ENCODE measurements around the gene PTPRM.

Gene PTPRM

DNA sequence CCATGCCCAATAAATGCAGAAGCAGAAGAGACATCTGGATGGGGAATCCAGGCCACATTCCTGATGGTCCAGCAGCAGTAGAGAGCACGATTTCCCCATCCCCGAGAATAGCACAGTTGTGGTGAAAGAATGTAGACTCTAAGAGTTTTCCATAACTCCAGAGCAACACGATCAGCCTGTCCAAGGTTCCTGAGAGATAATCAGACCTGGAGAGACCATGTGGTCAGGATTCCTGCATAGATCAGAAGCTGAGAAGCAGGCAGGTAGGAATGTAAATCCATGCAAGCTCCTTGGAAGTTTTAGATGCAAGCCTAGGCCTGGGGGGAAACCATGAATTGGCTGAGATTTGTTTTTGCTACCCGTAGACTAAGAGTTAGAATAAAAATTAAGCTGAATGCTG lies 34.2 kb upstream of the PTPRM start:
- TF ChIP-seq TCF4 (CRISPR knock-in tag; IDR thresholded peaks at IDR 0.05; ENCODE audit: borderline replicate concordance) (no peak), BACH2 (CRISPR knock-in tag; IDR thresholded peaks at IDR 0.05; ENCODE audit: borderline replicate concordance) (no peak), GLIS3 (CRISPR knock-in tag; IDR thresholded peaks at IDR 0.05) (no peak), CSDC2 (CRISPR knock-in tag; IDR thresholded peaks at IDR 0.05) (no peak), SNAI2 (CRISPR knock-in tag; IDR thresholded peaks at IDR 0.05) (no peak), RARB (CRISPR knock-in tag; IDR thresholded peaks at IDR 0.05) (no peak), ZNF8 (CRISPR knock-in tag; IDR thresholded peaks at IDR 0.05) (no peak), PPARA (CRISPR knock-in tag; IDR thresholded peaks at IDR 0.05; ENCODE audit: borderline replicate concordance) (no peak), ZFP30 (CRISPR knock-in tag; IDR thresholded peaks at IDR 0.05) (no peak)
- TF ChIP-seq, protein P1, sequence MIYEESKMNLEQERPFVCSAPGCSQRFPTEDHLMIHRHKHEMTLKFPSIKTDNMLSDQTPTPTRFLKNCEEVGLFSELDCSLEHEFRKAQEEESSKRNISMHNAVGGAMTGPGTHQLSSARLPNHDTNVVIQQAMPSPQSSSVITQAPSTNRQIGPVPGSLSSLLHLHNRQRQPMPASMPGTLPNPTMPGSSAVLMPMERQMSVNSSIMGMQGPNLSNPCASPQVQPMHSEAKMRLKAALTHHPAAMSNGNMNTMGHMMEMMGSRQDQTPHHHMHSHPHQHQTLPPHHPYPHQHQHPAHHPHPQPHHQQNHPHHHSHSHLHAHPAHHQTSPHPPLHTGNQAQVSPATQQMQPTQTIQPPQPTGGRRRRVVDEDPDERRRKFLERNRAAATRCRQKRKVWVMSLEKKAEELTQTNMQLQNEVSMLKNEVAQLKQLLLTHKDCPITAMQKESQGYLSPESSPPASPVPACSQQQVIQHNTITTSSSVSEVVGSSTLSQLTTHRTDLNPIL (CRISPR knock-in tag; IDR thresholded peaks at IDR 0.05; ENCODE audit: low read depth) = no peak
- TF ChIP-seq, protein P2, sequence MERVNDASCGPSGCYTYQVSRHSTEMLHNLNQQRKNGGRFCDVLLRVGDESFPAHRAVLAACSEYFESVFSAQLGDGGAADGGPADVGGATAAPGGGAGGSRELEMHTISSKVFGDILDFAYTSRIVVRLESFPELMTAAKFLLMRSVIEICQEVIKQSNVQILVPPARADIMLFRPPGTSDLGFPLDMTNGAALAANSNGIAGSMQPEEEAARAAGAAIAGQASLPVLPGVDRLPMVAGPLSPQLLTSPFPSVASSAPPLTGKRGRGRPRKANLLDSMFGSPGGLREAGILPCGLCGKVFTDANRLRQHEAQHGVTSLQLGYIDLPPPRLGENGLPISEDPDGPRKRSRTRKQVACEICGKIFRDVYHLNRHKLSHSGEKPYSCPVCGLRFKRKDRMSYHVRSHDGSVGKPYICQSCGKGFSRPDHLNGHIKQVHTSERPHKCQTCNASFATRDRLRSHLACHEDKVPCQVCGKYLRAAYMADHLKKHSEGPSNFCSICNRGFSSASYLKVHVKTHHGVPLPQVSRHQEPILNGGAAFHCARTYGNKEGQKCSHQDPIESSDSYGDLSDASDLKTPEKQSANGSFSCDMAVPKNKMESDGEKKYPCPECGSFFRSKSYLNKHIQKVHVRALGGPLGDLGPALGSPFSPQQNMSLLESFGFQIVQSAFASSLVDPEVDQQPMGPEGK (CRISPR knock-in tag; IDR thresholded peaks at IDR 0.05; ENCODE audit: borderline replicate concordance) = no peak
- TF ChIP-seq, protein P3, sequence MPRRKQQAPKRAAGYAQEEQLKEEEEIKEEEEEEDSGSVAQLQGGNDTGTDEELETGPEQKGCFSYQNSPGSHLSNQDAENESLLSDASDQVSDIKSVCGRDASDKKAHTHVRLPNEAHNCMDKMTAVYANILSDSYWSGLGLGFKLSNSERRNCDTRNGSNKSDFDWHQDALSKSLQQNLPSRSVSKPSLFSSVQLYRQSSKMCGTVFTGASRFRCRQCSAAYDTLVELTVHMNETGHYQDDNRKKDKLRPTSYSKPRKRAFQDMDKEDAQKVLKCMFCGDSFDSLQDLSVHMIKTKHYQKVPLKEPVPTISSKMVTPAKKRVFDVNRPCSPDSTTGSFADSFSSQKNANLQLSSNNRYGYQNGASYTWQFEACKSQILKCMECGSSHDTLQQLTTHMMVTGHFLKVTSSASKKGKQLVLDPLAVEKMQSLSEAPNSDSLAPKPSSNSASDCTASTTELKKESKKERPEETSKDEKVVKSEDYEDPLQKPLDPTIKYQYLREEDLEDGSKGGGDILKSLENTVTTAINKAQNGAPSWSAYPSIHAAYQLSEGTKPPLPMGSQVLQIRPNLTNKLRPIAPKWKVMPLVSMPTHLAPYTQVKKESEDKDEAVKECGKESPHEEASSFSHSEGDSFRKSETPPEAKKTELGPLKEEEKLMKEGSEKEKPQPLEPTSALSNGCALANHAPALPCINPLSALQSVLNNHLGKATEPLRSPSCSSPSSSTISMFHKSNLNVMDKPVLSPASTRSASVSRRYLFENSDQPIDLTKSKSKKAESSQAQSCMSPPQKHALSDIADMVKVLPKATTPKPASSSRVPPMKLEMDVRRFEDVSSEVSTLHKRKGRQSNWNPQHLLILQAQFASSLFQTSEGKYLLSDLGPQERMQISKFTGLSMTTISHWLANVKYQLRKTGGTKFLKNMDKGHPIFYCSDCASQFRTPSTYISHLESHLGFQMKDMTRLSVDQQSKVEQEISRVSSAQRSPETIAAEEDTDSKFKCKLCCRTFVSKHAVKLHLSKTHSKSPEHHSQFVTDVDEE (CRISPR knock-in tag; IDR thresholded peaks at IDR 0.05) = no peak
- no peak for ATAC-seq

DNA sequence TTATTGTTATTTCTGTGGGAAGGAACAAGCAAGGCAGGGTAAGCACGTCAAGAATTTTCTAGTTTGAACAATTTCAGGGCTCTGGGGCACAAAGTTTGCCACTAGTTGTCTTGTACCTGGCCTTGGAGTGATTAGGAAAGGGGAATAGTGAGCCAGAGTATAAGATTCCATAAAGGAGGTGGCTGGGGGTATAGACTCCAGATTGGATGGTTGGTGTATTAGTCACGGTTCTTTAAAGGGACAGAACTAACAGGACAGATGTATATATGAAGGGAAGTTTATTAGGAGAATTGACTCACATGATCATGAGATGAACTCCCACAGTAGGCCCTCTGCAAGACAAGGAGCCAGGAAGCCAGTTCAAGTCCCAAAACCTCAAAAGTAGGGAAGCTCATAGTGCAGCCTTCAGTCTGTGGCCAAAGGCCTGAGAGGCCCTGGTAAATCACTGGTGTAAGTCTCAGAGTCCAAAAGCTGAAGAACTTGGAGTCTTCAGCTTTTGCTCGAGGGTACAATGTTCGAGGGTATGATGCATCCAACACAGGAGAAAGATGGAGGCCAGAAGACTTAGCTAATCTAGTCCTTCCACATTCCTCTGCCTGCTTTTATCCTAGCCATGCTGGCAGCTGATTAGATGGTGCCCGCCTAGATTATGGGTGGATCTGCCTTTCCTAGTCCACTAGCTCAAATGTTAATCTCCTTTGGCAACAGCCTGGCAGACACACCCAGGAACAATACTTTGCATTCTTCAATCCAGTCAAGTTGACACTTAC lies 31.5 kb upstream of the PTPRM start:
- ATAC-seq = no peak

DNA sequence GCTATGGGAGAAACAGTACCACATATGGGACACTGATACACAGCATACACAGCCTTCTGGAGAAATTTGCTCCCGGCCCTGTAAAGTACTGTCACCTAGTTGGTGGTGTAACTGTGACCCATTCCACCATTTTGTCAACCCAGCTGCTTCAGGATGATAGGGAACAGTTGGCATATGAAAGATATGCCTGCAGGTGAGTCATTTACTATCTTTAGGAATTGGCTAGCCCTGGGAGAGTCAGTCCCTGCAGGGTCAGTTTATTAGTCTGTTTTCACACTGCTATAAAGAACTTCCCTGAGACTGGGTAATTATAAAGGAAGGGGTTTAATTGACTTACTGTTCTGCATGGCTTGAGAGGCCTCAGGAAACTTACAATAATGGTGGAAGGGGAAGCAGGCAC lies 30.0 kb upstream of the PTPRM start:
- TF ChIP-seq TCF4 (CRISPR knock-in tag; IDR thresholded peaks at IDR 0.05; ENCODE audit: borderline replicate concordance) (no peak), SNAI2 (CRISPR knock-in tag; IDR thresholded peaks at IDR 0.05) (no peak), ESRRG (CRISPR knock-in tag; IDR thresholded peaks at IDR 0.05) (no peak), RARB (CRISPR knock-in tag; IDR thresholded peaks at IDR 0.05) (no peak), ZFP3 (CRISPR knock-in tag; IDR thresholded peaks at IDR 0.05) (no peak), PPARA (CRISPR knock-in tag; IDR thresholded peaks at IDR 0.05; ENCODE audit: borderline replicate concordance) (no peak), ZC3H10 (CRISPR knock-in tag; IDR thresholded peaks at IDR 0.05) (no peak), BACH2 (CRISPR knock-in tag; IDR thresholded peaks at IDR 0.05; ENCODE audit: borderline replicate concordance) (no peak), ARNTL (CRISPR knock-in tag; IDR thresholded peaks at IDR 0.05; ENCODE audit: borderline replicate concordance, low read depth) (no peak), ISL1 (CRISPR knock-in tag; IDR thresholded peaks at IDR 0.05) (no peak)
- TF ChIP-seq, protein P3 (CRISPR knock-in tag; IDR thresholded peaks at IDR 0.05) = no peak
- no peak for ATAC-seq

More for the DNA sequence above, 31.5 kb upstream of the PTPRM start:
- TF ChIP-seq ZC3H10 (CRISPR knock-in tag; IDR thresholded peaks at IDR 0.05) (no peak), ZFP3 (CRISPR knock-in tag; IDR thresholded peaks at IDR 0.05) (no peak), RARB (CRISPR knock-in tag; IDR thresholded peaks at IDR 0.05) (no peak), GLIS3 (CRISPR knock-in tag; IDR thresholded peaks at IDR 0.05) (no peak), SNAI2 (CRISPR knock-in tag; IDR thresholded peaks at IDR 0.05) (no peak), TCF4 (CRISPR knock-in tag; IDR thresholded peaks at IDR 0.05; ENCODE audit: borderline replicate concordance) (no peak)
- TF ChIP-seq, protein P1 (CRISPR knock-in tag; IDR thresholded peaks at IDR 0.05; ENCODE audit: low read depth) = no peak
- TF ChIP-seq, protein P4, sequence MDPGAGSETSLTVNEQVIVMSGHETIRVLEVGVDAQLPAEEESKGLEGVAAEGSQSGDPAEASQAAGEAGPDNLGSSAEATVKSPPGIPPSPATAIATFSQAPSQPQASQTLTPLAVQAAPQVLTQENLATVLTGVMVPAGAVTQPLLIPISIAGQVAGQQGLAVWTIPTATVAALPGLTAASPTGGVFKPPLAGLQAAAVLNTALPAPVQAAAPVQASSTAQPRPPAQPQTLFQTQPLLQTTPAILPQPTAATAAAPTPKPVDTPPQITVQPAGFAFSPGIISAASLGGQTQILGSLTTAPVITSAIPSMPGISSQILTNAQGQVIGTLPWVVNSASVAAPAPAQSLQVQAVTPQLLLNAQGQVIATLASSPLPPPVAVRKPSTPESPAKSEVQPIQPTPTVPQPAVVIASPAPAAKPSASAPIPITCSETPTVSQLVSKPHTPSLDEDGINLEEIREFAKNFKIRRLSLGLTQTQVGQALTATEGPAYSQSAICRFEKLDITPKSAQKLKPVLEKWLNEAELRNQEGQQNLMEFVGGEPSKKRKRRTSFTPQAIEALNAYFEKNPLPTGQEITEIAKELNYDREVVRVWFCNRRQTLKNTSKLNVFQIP (CRISPR knock-in tag; IDR thresholded peaks at IDR 0.05; ENCODE audit: borderline replicate concordance, low read depth) = no peak

Measured in SK-N-SH treated with all-trans-retinoic acid at 6 μM for 48 hours (cell line).